Omental fat pad (tissue), 4 donors: ENCODE data around the gene HHATL. TPM values are rescaled to one million over a fixed set of nuclear protein-coding genes. Genes with fewer than 3 reads are reported as not detected.
"Not testable (repeated sequence)": the region's sequence is repeated elsewhere in the genome, so short reads cannot be mapped to it uniquely, and the experiment has no call there.

ENCODE experiments used
- ATAC-seq: fragments of 150-250 bp; one replicate; pipeline ENCODE4 v1.9.1; 2016; ENCODE audit warnings: mild to moderate bottlenecking, moderate library complexity; ENCODE audit not compliant: low FRiP score
- DNase-seq: peaks from one replicate; pipeline ENCODE4 v3.0.0-alpha.2; 2019; ENCODE audit warnings: low spot score
- total RNA-seq, 4 donors: library from RNA; depleted of rRNA; stranded (reverse); fragments of >200 nt; gene quantifications; one replicate each; pipeline ENCODE4 v1.1.0, GENCODE V29; 2016
- TF ChIP-seq, protein P1 (sequence below), 3 donors: fragments of 450-650 bp; IDR thresholded peaks; one replicate each; pipeline ENCODE4 v1.5.1; 2016 to 2017; ENCODE audit warnings: antibody characterized with exemption in 3 of 3, mild to moderate bottlenecking in 3 of 3, moderate library complexity in 2 of 3

Gene HHATL
- total RNA-seq, 4 donors from 2014 or later: not detected

DNA sequence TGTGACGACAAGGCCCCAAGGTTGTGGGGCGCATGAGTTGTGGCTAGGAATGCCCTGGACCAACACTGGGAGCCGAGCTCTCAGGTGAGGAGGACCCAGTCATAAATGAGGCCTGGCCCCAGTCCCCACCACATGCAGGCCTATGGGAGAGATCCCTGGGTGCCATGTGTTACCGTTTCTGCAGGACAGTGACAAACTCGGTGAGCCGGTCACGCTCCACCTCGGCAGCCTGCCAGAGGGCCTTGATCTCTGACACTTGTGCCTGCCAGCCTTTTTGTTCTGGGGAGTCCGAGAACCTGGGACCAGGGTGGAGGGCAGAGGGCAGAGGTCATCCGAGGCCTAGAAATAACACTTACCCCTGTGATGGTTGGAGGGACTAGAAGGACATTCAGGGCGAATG is 27.7 kb upstream of the HHATL start:
- no peak for DNase-seq
- TF ChIP-seq, protein P1, sequence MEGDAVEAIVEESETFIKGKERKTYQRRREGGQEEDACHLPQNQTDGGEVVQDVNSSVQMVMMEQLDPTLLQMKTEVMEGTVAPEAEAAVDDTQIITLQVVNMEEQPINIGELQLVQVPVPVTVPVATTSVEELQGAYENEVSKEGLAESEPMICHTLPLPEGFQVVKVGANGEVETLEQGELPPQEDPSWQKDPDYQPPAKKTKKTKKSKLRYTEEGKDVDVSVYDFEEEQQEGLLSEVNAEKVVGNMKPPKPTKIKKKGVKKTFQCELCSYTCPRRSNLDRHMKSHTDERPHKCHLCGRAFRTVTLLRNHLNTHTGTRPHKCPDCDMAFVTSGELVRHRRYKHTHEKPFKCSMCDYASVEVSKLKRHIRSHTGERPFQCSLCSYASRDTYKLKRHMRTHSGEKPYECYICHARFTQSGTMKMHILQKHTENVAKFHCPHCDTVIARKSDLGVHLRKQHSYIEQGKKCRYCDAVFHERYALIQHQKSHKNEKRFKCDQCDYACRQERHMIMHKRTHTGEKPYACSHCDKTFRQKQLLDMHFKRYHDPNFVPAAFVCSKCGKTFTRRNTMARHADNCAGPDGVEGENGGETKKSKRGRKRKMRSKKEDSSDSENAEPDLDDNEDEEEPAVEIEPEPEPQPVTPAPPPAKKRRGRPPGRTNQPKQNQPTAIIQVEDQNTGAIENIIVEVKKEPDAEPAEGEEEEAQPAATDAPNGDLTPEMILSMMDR (IDR thresholded peaks at IDR 0.05): no peak
- ATAC-seq: no peak

- no peak for ATAC-seq
- TF ChIP-seq, protein P1 (IDR thresholded peaks at IDR 0.05): no peak
- DNase-seq: no peak
Observed at GRCh38 chr3:42729404-42730145, 27.0 kb upstream of the HHATL start.

DNA sequence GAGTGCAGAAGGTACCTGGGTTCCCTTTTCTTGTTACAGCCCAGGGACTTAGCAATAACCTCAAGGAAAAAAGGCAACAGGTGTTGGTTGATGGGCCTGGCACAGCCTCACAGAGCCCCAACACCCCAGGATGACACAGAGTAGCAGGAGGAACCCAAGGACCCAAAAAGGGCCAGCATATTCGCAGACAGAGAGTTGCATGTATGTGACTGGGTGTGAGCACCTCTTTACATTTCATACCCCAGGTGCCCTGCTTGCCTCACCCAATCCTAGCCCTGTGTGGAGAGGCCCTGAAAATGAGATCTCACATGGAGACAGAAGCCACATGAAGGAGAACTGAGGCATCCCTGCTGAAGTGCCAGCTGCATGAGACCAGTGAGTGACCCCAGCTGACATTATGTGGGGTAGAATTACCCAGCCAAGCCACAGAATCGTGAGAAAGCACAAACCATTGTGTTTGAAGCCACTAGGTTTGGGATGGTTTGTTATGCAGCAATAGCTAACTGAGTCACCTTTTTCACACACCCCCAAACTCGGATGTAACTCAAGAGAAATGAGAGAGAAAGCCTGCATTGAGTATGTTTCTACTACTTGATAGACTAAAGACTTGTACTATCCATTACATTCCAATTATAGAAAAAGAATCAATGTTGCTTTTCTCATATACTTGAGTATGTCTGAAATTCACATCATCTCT is 26.2 kb upstream of the HHATL start:
- DNase-seq: no peak
- ATAC-seq: no peak
- TF ChIP-seq, protein P1 (IDR thresholded peaks at IDR 0.05): no peak

- DNase-seq (no peak), ATAC-seq (no peak)
- TF ChIP-seq, protein P1 (IDR thresholded peaks at IDR 0.05): no peak
Observed at GRCh38 chr3:42728056-42728455, 25.5 kb upstream of the HHATL start.

DNA sequence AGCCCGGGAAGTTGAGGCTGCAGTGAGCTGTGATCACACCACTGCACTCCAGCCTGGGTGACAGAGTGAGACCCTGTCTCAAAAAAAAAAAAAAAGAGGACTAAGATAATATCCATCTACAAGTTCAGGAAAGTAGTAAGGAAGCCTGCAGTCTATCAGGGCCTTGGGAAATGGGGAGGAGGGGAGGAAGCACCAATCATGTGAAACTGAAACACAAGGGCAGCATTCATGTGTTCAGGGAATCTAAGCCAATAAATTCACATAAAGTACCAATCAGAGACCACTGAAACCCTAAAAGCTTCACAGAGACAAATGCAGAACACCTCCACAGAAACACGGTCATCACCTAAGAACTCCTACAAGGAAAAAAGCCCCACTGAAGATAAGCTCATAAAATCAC is 22.9 kb upstream of the HHATL start:
- no peak for ATAC-seq
- no peak for DNase-seq
- TF ChIP-seq, protein P1 (IDR thresholded peaks at IDR 0.05): no peak

DNA sequence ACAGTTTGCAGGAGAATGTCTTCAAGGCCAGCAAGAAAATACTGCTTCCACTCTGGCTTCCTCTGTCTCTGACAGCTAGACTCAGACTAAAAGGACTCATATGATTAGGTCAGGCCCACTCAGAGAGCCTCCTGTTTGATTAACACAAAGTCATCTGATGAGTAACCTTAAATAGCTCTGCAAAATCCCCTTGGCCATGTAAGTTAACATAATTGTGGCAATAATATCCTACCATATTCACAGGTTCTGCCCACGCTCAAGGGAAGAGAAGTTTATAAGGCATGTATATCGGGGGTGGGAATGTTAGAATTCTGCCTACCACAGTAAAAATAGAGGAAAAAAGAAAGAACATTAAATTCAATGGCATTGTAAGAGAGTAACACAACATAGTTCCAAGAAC is 20.6 kb upstream of the HHATL start:
- DNase-seq: no peak
- ATAC-seq: no peak
- TF ChIP-seq, protein P1 (IDR thresholded peaks at IDR 0.05): no peak

DNA sequence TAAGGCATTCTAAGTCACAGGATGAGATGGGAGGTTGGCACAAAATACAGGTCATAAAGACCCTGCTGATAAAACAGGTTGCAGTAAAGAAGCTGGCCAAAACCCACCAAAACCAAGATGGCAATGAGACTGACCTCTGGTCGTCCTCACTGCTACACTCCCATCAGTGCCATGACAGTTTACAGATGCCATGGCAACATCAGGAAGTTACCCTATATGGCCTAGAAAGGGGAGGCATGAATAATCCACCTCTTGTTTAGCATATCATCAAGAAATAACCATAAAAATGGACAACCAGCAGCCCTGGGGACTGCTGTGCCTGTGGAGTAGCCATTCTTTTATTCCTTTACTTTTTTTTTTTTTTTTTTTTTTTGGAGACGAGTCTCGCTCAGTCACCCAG is 19.8 kb upstream of the HHATL start:
- DNase-seq, ATAC-seq: not testable (repeated sequence)
